GM12878 (cell line): Measurements from ENCODE around the gene ECEL1. TPM values are rescaled to one million over a fixed set of nuclear protein-coding genes. Genes with fewer than 3 reads are reported as not detected.

ENCODE experiments used
- ATAC-seq: fragments of 200-7000 bp; cut with Tn5 transposase; 3 replicates; pipeline ENCODE4 v1.9.1; 2020; ENCODE audit warnings: mild to moderate bottlenecking, moderate library complexity
- BruUV-seq: library from RNA; stranded (reverse); fragments of 400-500 nt; replicated peaks from 2 replicates; lab custom pipeline; 2021; lab: Mats Ljungman, UMichigan
- CTCF ChIA-PET: fragments of 300-600 bp; sonication (Branson Sonifier 250); formaldehyde crosslinking; extraction: SDS; loops from one replicate; lab custom pipeline; 2021; ENCODE audit warnings: inconsistent platforms; lab: Yijun Ruan, JAX
- POLR2A ChIA-PET: fragments of 350-600 bp; formaldehyde crosslinking; extraction: SDS; loops from one replicate; lab custom pipeline; 2021; ENCODE audit warnings: inconsistent platforms; lab: Charles Lee
- RAD21 ChIA-PET: fragments of 300-600 bp; sonication (Branson Sonifier 250); formaldehyde crosslinking; loops from one replicate; lab custom pipeline; 2023; ENCODE audit warnings: antibody characterized with exemption; ENCODE audit not compliant: unreplicated experiment; lab: Charles Lee
- SMC1A ChIA-PET: fragments of 300-600 bp; sonication (Branson Sonifier 250); formaldehyde crosslinking; loops from one replicate; lab custom pipeline; 2023; ENCODE audit not compliant: unreplicated experiment, uncharacterized antibody; lab: Charles Lee
- DNase-seq: peaks from one replicate; pipeline ENCODE4 v3.0.0-alpha.2; 2011; ENCODE audit warnings: low read depth, low spot score
- FAIRE-seq: peaks from 3 replicates; lab custom pipeline; 2011; peaks lifted over from hg19 to GRCh38; lab: Jason Lieb, UNC
- H2AFZ ChIP-seq: 2 replicates; pipeline ENCODE4 v1.6.0; 2011; ENCODE audit warnings: low read depth, low read length, control low read depth; ENCODE audit not compliant: control insufficient read depth
- H3K27ac ChIP-seq: 2 replicates; pipeline ENCODE4 v1.5.1; 2011; ENCODE audit warnings: control low read depth; ENCODE audit not compliant: control insufficient read depth, insufficient read depth
- H3K27me3 ChIP-seq, 2 experiments: replicated peaks in 1 of 2; 2 replicates each; pipeline versions ENCODE4 v1.6.0 to v1.6.1; 2011; ENCODE audit warnings: low read length in 1 of 2; ENCODE audit not compliant: control insufficient read depth in 2 of 2, insufficient read depth in 2 of 2
- H3K36me3 ChIP-seq, 2 experiments: 2 replicates each; pipeline ENCODE4 v1.5.1; 2011; ENCODE audit warnings: low read length in 1 of 2; ENCODE audit not compliant: control insufficient read depth in 2 of 2, insufficient read depth in 2 of 2
- H3K4me1 ChIP-seq: 2 replicates; pipeline ENCODE4 v1.6.1; 2011; ENCODE audit warnings: mild to moderate bottlenecking, low read length, moderate library complexity, mixed read lengths; ENCODE audit not compliant: control insufficient read depth, insufficient read depth
- H3K4me2 ChIP-seq: 2 replicates; pipeline ENCODE4 v1.6.0; 2011; ENCODE audit warnings: control low read depth; ENCODE audit not compliant: control insufficient read depth, insufficient read depth
- H3K4me3 ChIP-seq: fragments of 200-600 bp; sonication (generic); 2 replicates; pipeline ENCODE4 v1.5.1; 2016
- H3K79me2 ChIP-seq: 2 replicates; pipeline ENCODE4 v1.6.0; 2011; ENCODE audit warnings: low read length; ENCODE audit not compliant: control insufficient read depth, insufficient read depth
- H3K9ac ChIP-seq: 2 replicates; pipeline ENCODE4 v1.8.0; 2011; ENCODE audit warnings: low read length, control low read depth, mixed read lengths; ENCODE audit not compliant: control insufficient read depth, insufficient read depth
- H3K9me3 ChIP-seq: replicated peaks from 3 replicates; pipeline ENCODE4 v1.5.1; 2011; ENCODE audit warnings: mild to moderate bottlenecking, low read length; ENCODE audit not compliant: control insufficient read depth, insufficient read depth
- H4K20me1 ChIP-seq: 2 replicates; pipeline ENCODE4 v1.6.0; 2011; ENCODE audit not compliant: control insufficient read depth, insufficient read depth
- ASH2L ChIP-seq: fragments of 300-600, 200-600 bp; sonication (generic); IDR thresholded peaks from 2 replicates; pipeline ENCODE4 v1.6.1; 2017; ENCODE audit warnings: low read depth, mild to moderate bottlenecking, borderline replicate concordance
- BMI1 ChIP-seq: fragments of 450-650 bp; IDR thresholded peaks from 2 replicates; pipeline ENCODE4 v1.6.1; 2016; ENCODE audit warnings: mild to moderate bottlenecking, moderate library complexity, borderline replicate concordance
- CTCF ChIP-seq, 3 experiments: IDR thresholded peaks in 2 of 3; conservative IDR thresholded peaks in 1 of 3; 2 replicates each; pipeline ENCODE4 v1.5.1; 2011; ENCODE audit warnings: low read depth in 3 of 3, low read length in 3 of 3, mild to moderate bottlenecking in 3 of 3, control low read depth in 2 of 3, moderate library complexity in 2 of 3, inconsistent platforms in 1 of 3, mixed read lengths in 1 of 3; ENCODE audit not compliant: control insufficient read depth in 2 of 3, insufficient read depth in 1 of 3; ENCODE audit errors: extremely low read depth in 1 of 3
- ESRRA ChIP-seq: IDR thresholded peaks from 2 replicates; pipeline ENCODE4 v1.6.1; 2012; ENCODE audit warnings: mild to moderate bottlenecking, low read length, improper control_type of control experiment
- FOS ChIP-seq: IDR thresholded peaks from 3 replicates; pipeline ENCODE4 v1.6.1; 2011; ENCODE audit warnings: borderline replicate concordance; ENCODE audit not compliant: insufficient read length; ENCODE audit errors: extremely low read depth
- IRF3 ChIP-seq: fragments of 450-650 bp; IDR thresholded peaks from 2 replicates; pipeline ENCODE4 v1.6.1; 2014; ENCODE audit warnings: mild to moderate bottlenecking
- KDM1A ChIP-seq: fragments of 200-600 bp; sonication (generic); IDR thresholded peaks from 2 replicates; pipeline ENCODE4 v1.6.1; 2016; ENCODE audit warnings: borderline replicate concordance
- MEF2A ChIP-seq: IDR thresholded peaks from 2 replicates; pipeline ENCODE4 v1.6.1; 2011; ENCODE audit warnings: low read depth, mild to moderate bottlenecking, low read length, moderate library complexity; ENCODE audit not compliant: insufficient read depth
- NKRF ChIP-seq: fragments of 450-650 bp; conservative IDR thresholded peaks from 2 replicates; pipeline ENCODE4 v1.6.1; 2017; ENCODE audit warnings: mild to moderate bottlenecking, moderate library complexity
- NR2F1 ChIP-seq: fragments of 450-650 bp; conservative IDR thresholded peaks from 2 replicates; pipeline ENCODE4 v1.6.1; 2017; ENCODE audit warnings: mild to moderate bottlenecking
- PML ChIP-seq: IDR thresholded peaks from 2 replicates; pipeline ENCODE4 v1.6.1; 2012; ENCODE audit warnings: low read length, inconsistent platforms
- POLR2A ChIP-seq: IDR thresholded peaks from 2 replicates; pipeline ENCODE4 v1.6.1; 2011; ENCODE audit warnings: low read depth, mild to moderate bottlenecking, low read length
- RCOR1 ChIP-seq: conservative IDR thresholded peaks from 2 replicates; pipeline ENCODE4 v1.6.1; 2012; ENCODE audit warnings: low read depth, low read length, improper control_type of control experiment
- SUZ12 ChIP-seq: fragments of 200-600 bp; sonication (generic); IDR thresholded peaks from one replicate; pipeline ENCODE4 v1.6.1; 2018; ENCODE audit warnings: antibody characterized with exemption, mild to moderate bottlenecking; ENCODE audit not compliant: unreplicated experiment
- ZBTB4 ChIP-seq: fragments of 450-650 bp; formaldehyde crosslinking; IDR thresholded peaks from 2 replicates; pipeline ENCODE4 v1.4.0; 2022; ENCODE audit warnings: mild to moderate bottlenecking, moderate library complexity
- WGBS: methylation state at CpG from one replicate; pipeline ENCODE4 v1.1.6; 2016; ENCODE audit warnings: low lambda C conversion rate; ENCODE audit not compliant: insufficient replicate concordance, insufficient coverage; ENCODE audit errors: missing lambda C conversion rate; 5-methylcytosine and 5-hydroxymethylcytosine counted together
- in situ Hi-C: fragments of 300-500 bp; cut with MboI; formaldehyde crosslinking; loops from 9 replicates; pipeline ENCODE4 v1.14.3; 2018; ENCODE audit warnings: mixed read lengths
- intact Hi-C: fragments of 100-400 bp; cut with micrococcal nuclease; formaldehyde crosslinking; loops from one replicate; pipeline ENCODE4 v1.14.2; 2022; ENCODE audit not compliant: unreplicated experiment
- polyA plus RNA-seq, 11 experiments: library from polyadenylated mRNA; depleted of rRNA in 4 of 11; unstranded in 6 of 11; stranded (reverse) in 5 of 11; fragments of >200 nt; fragmentation: Nextera tagmentation in 4 of 11; fragmentation: Illumina TruSeq in 1 of 11; extraction: Ambion mirVana in 4 of 11; extraction: Trizol in 1 of 11; gene quantifications; 1 replicate in 1 of 11; 2 replicates in 10 of 11; pipeline versions ENCODE4 v1.2.1 to v1.2.3, GENCODE V29; 2011 to 2016; ENCODE audit warnings: inconsistent platforms in 2 of 11, missing spikeins in 2 of 11, low read depth in 1 of 11
- total RNA-seq, 4 experiments: library from RNA; depleted of rRNA in 3 of 4; stranded (reverse); fragments of >200 nt in 3 of 4; fragmentation: Illumina TruSeq in 1 of 4; extraction: Trizol in 1 of 4; gene quantifications; 2 replicates each; pipeline versions ENCODE4 v1.2.1 to v1.2.3, GENCODE V29; 2013 to 2021

ECEL1 gene
- total and polyA plus RNA-seq, 10 of the 15 experiments (the other 5 are each of a cell fraction or from before 2014, with no cell fraction given), result not detected

GRCh38 chr2:232484628-232485347, 2.8 kb downstream of the ECEL1 start:
- no peak overlapping the region for H3K27ac ChIP-seq
- no peaks in the 10 kb centered on the region for H3K4me1 ChIP-seq
- H3K9me3 ChIP-seq, result no peaks in the 10 kb centered on the region
- 27% methylated on average over 12 of the region's 12 CpGs for WGBS
- POLR2A ChIA-PET, result no interaction called here
- RAD21 ChIA-PET, result no interaction called here
- in situ Hi-C loops (no loop called here), intact Hi-C loops (no loop called here)
- DNase-seq (no peak), ATAC-seq (no peak), FAIRE-seq (no peak)
- no peak overlapping the region for H3K4me3 ChIP-seq
- H2AFZ ChIP-seq, result no peak overlapping the region
- CTCF ChIA-PET, result no interaction called here
- no peaks in the 10 kb centered on the region for H4K20me1 ChIP-seq
- H3K36me3 ChIP-seq, result no peaks in the 10 kb centered on the region
- H3K79me2 ChIP-seq, result no peaks in the 10 kb centered on the region
- peaks cover 0 to 13% of the 10 kb centered on the region in 2 experiments; a peak in 3 of 4 replicates for H3K27me3 ChIP-seq
- no peak for TF ChIP-seq NKRF
- TF ChIP-seq CTCF (IDR thresholded peaks at IDR 0.05 in 2 of 3, conservative IDR thresholded peaks at IDR 0.05 in 1 of 3; ENCODE audit: control insufficient read depth in 2 of 3, extremely low read depth in 1 of 3, insufficient read depth in 1 of 3, low read depth in 3 of 3, low read length in 3 of 3), result no peak
- no peak for TF ChIP-seq NR2F1
- TF ChIP-seq ASH2L, result no peak
- TF ChIP-seq ESRRA, result no peak
- no peak for TF ChIP-seq PML
- TF ChIP-seq ZBTB4 (CRISPR knock-in tag), result no peak
- no peak for TF ChIP-seq IRF3
- TF ChIP-seq SUZ12, result no peak
- no peak for TF ChIP-seq POLR2A
- no peak for TF ChIP-seq BMI1
- TF ChIP-seq RCOR1, result no peak
- no peak for TF ChIP-seq MEF2A
- no peak for TF ChIP-seq FOS
- TF ChIP-seq KDM1A, result no peak
- BruUV-seq, result no TSS peak
- H3K4me2 ChIP-seq, result no peak overlapping the region
- H3K9ac ChIP-seq, result no peak overlapping the region
- SMC1A ChIA-PET, result no interaction called here
